C1 segment of cervical spinal cord (tissue), 14 donors: ENCODE data around the gene RIN3.
A peak's percentile ranks its signal among the peaks of the same experiment; 100 is the strongest.

Source experiments
- DNase-seq, 14 donors: peaks; one replicate each; lab custom pipeline; 2025; lab: John Stamatoyannopoulos, UW

Gene RIN3

GRCh38 chr14:92597906-92598905, 84.6 kb downstream of the RIN3 start:
- no peak for DNase-seq

GRCh38 chr14:92599811-92600210, 86.2 kb downstream of the RIN3 start:
- DNase-seq: no peak

GRCh38 chr14:92600318-92601053, 86.9 kb downstream of the RIN3 start:
- peak in 1 of 14 donors; percentile 64 for DNase-seq

GRCh38 chr14:92601131-92601710, 87.6 kb downstream of the RIN3 start:
- no peak for DNase-seq

- no peak for DNase-seq
These were observed 88.3 kb downstream of the RIN3 start for GRCh38 chr14:92601757-92602417.

- DNase-seq: peak in 4 of 14 donors; percentile 8 to 70 (median 24)
These were observed 90.0 kb downstream of the RIN3 start for GRCh38 chr14:92603309-92604242.

- no peak for DNase-seq
These were observed 91.8 kb downstream of the RIN3 start for GRCh38 chr14:92605274-92605940.

- no peak for DNase-seq
These were observed 93.7 kb downstream of the RIN3 start for GRCh38 chr14:92607251-92607650.

GRCh38 chr14:92607702-92608429, 94.3 kb downstream of the RIN3 start:
- no peak for DNase-seq

GRCh38 chr14:92609955-92610354, 96.4 kb downstream of the RIN3 start:
- no peak for DNase-seq

GRCh38 chr14:92610849-92611271, 97.3 kb downstream of the RIN3 start:
- DNase-seq: peak in 1 of 14 donors; percentile 18

- DNase-seq: peak in 1 of 14 donors; percentile 3
These were observed 99.6 kb downstream of the RIN3 start for GRCh38 chr14:92613008-92613658.

GRCh38 chr14:92613681-92614260, 100.2 kb downstream of the RIN3 start:
- no peak for DNase-seq

- DNase-seq: no peak
These were observed 101.9 kb downstream of the RIN3 start for GRCh38 chr14:92615451-92615850.

GRCh38 chr14:92616178-92616577, 102.6 kb downstream of the RIN3 start:
- DNase-seq: no peak

GRCh38 chr14:92617581-92617980, 104.0 kb downstream of the RIN3 start:
- DNase-seq: no peak

GRCh38 chr14:92619671-92620456, 106.3 kb downstream of the RIN3 start:
- no peak for DNase-seq
